ENCODE results near the gene KIAA0232.
"Not testable (repeated sequence)": the region's sequence is repeated elsewhere in the genome, so short reads cannot be mapped to it uniquely, and the experiment has no call there.

KIAA0232 gene

DNA sequence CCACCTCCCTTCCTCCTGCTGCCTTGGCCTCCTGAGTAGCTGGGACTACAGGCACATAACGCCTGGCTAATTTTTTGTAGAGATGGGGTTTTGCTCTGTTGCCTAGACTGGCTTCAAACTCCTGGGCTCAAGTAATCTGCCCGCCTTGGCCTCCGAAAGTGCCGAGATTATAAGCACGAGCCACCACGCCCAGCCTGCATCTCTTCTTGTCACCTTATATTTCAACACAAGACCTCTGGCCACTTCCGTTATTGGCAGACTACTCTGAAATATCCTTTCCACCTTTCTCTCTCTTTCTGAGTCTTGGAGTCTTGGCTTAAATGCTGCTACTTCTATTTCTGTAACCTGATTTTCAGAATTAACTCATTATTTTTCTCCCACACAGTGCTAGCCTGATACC is 5.6 kb downstream of the KIAA0232 start:
- DNase-seq (ENCODE audit: low read depth, low spot score), result no peak
- no peaks in the 10 kb centered on the region for H3K9me3 ChIP-seq (ENCODE audit: low read depth, low read length)
- no peak for TF ChIP-seq FOXP2 (optimal IDR thresholded peaks at IDR 0.05; ENCODE audit: control extremely low read depth, extremely low read length, insufficient read depth)
- no peak for TF ChIP-seq POLR2AphosphoS5 (IDR thresholded peaks at IDR 0.05; ENCODE audit: borderline replicate concordance, low read depth, low read length)
- TF ChIP-seq EZH2 (IDR thresholded peaks at IDR 0.05), result no peak
- H3K36me3 ChIP-seq (ENCODE audit: insufficient read depth, low read length), result peaks cover 7% of the 10 kb centered on the region; the same call in 1 of the 2 replicates
- H3K9ac ChIP-seq (ENCODE audit: insufficient read length), result no peak overlapping the region
- H3K4me3 ChIP-seq, result no peak overlapping the region
- no peak overlapping the region for H3K27ac ChIP-seq

DNA sequence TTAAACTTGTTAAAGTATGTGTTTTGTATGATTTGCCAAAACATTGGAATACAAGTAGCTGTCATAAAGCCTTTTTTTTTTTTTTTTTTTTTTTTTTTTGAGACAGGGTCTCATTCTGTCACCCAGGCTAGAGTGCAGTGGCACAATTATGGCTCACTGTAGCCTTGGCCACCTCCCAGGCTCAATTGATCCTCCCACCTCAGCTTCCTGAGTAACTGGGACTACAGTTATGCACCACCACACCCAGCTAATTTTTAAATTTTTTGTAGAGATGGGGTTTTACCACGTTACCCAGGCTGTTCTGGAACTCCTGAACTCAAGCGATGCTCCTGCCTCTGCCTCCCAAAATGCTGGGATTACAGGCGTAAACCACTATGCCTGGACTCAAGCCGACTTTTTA is 8.7 kb downstream of the KIAA0232 start:
- not testable (repeated sequence) for H3K9ac ChIP-seq (ENCODE audit: insufficient read length); H3K9me3 ChIP-seq (ENCODE audit: low read depth, low read length); H3K36me3 ChIP-seq (ENCODE audit: insufficient read depth, low read length); DNase-seq (ENCODE audit: low read depth, low spot score); H3K4me3 ChIP-seq; H3K27ac ChIP-seq

DNA sequence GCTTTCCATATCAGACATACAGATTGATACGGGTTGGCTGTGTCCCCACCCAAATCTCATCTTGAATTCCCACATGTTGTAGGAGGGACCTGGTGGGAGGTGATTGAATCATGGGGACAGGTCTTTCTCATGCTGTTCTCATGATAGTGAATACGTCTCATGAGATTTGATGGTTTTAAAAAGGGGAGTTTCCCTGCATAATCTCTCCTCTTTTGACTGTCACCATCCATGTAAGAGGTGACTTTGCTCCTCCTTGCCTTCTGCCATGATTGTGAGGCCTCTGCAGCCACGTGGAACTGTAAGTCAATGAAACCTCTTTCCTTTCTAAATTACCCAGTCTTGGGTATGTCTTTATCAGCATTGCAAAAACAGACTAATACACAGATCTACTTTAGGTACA is 9.3 kb downstream of the KIAA0232 start:
- not testable (repeated sequence) for H3K4me3 ChIP-seq; H3K36me3 ChIP-seq (ENCODE audit: insufficient read depth, low read length); H3K27ac ChIP-seq; H3K9me3 ChIP-seq (ENCODE audit: low read depth, low read length); H3K9ac ChIP-seq (ENCODE audit: insufficient read length); DNase-seq (ENCODE audit: low read depth, low spot score)

DNA sequence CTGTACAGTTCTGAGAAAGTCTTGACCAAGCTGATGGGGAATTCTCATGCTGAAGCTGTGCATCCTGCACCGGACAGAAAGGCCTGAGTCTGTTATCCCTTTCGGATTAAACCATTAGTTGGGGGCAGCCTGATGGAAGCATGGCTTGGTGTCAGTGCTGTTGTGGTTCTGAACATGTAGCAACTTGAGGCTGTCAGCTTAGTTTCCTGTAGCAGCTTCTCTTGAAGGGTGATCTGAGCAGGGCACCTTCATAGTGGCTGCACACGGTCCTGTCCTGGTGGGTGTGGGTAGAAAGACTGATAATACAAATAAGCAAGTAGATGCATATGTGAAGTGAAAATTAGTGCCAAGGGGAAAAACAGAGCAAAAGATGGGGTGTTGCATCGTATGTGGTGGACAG is 11.7 kb downstream of the KIAA0232 start:
- H3K4me3 ChIP-seq, result no peak overlapping the region
- TF ChIP-seq FOXP2 (optimal IDR thresholded peaks at IDR 0.05; ENCODE audit: control extremely low read depth, extremely low read length, insufficient read depth) (no peak), POLR2AphosphoS5 (IDR thresholded peaks at IDR 0.05; ENCODE audit: borderline replicate concordance, low read depth, low read length) (no peak), EZH2 (IDR thresholded peaks at IDR 0.05) (no peak)
- H3K27ac ChIP-seq, result no peak overlapping the region
- DNase-seq (ENCODE audit: low read depth, low spot score), result no peak
- no peak overlapping the region for H3K9ac ChIP-seq (ENCODE audit: insufficient read length)
- H3K36me3 ChIP-seq (ENCODE audit: insufficient read depth, low read length), result peaks cover 3% of the 10 kb centered on the region; the same call in 1 of the 2 replicates
- H3K9me3 ChIP-seq (ENCODE audit: low read depth, low read length), result no peaks in the 10 kb centered on the region

DNA sequence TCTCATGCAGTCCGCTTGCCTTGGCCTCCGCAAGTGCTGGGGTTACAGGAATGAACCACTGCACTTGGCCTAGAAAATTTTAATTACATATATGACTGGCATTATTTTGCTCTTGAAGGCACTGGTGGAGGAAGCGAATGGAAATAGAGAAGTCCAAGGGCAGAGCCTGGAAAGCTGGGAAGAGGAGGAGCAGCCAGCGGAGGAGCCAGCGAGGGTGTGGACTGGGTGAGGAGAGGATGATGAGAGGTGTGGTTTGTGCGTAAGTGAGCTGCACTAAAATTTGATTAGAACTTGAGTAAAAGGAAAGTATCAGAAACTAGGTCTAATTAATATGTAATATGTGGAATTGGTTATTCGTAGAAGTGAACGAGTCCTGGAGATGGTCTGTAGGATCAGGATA is 13.3 kb downstream of the KIAA0232 start:
- TF ChIP-seq FOXP2 (optimal IDR thresholded peaks at IDR 0.05; ENCODE audit: control extremely low read depth, extremely low read length, insufficient read depth) (no peak), EZH2 (IDR thresholded peaks at IDR 0.05) (no peak), POLR2AphosphoS5 (IDR thresholded peaks at IDR 0.05; ENCODE audit: borderline replicate concordance, low read depth, low read length) (no peak)
- H3K4me3 ChIP-seq, result no peak overlapping the region
- no peaks in the 10 kb centered on the region for H3K9me3 ChIP-seq (ENCODE audit: low read depth, low read length)
- no peak overlapping the region for H3K9ac ChIP-seq (ENCODE audit: insufficient read length)
- H3K36me3 ChIP-seq (ENCODE audit: insufficient read depth, low read length), result peaks cover 3% of the 10 kb centered on the region; the same call in 1 of the 2 replicates
- no peak overlapping the region for H3K27ac ChIP-seq
- no peak for DNase-seq (ENCODE audit: low read depth, low spot score)

DNA sequence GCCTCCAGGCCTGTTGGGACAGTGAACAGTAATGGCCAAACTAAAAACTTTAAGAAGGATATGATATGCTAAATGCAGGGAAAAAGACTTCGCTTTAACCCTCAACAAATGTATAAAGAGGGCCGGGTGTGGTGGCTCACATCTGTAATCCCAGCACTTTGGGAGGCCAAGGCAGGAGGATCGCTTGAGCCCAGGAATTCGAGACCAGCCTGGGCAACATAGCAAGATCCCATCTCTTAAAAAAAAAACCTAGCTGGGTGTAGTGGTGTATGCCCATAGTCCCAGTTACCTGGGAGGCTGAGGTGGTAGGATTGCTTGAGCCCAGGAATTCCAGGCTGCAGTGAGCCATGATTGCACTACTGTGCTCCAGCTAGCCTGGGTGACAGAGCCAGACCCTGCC is 14.8 kb downstream of the KIAA0232 start:
- H3K27ac ChIP-seq, result not testable (repeated sequence)

DNA sequence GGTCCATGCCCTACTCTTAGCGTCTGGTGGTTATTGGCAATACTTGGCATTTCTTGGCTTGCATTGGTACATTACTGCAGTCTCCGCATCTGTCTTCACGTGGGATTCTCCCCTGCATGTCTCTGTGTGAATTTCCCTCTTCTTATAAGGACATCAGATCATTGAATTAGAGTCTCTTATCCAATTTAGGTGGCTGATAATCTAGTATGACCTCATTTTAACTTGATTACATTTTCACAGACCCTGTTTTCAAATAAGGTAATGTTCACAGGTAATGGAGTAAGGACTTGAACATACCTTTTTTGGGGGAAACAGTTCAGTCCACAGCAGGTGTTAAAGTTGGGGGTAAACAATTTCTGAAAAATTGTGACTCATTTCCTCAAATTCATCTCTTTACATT is 16.6 kb downstream of the KIAA0232 start:
- Histone ChIP-seq H3K9ac (ENCODE audit: insufficient read length) (no peak overlapping the region), H3K9me3 (ENCODE audit: low read depth, low read length) (no peaks in the 10 kb centered on the region), H3K36me3 (ENCODE audit: insufficient read depth, low read length) (no peaks in the 10 kb centered on the region; the same call in 1 of the 2 replicates), H3K4me3 (no peak overlapping the region), H3K27ac (no peak overlapping the region)
- no peak for TF ChIP-seq POLR2AphosphoS5 (IDR thresholded peaks at IDR 0.05; ENCODE audit: borderline replicate concordance, low read depth, low read length)
- TF ChIP-seq FOXP2 (optimal IDR thresholded peaks at IDR 0.05; ENCODE audit: control extremely low read depth, extremely low read length, insufficient read depth), result no peak
- TF ChIP-seq EZH2 (IDR thresholded peaks at IDR 0.05), result no peak
- DNase-seq (ENCODE audit: low read depth, low spot score), result no peak

More for the DNA sequence above, 14.8 kb downstream of the KIAA0232 start:
- H3K36me3 ChIP-seq (ENCODE audit: insufficient read depth, low read length); DNase-seq (ENCODE audit: low read depth, low spot score); H3K4me3 ChIP-seq; H3K9me3 ChIP-seq (ENCODE audit: low read depth, low read length); H3K9ac ChIP-seq (ENCODE audit: insufficient read length): not testable (repeated sequence)

DNA sequence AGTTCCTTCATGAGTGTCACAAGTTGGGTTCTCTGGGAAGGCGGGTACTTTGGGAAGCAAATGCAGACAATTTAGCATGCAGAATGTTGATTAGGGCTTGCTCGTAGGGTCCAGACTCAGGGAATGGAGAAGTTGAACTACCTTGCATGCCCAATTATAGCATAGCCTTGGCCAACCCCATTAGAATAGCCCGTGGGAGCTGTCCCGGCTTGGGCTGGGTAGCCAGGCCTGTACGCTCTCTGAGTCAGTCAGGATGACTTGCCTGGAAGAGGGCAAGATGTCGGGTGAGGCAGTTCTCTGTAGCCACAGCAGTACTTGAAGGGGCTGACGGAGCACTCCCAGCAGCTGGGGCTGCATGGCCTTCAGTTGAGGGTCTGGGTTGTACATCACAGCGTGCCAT is 19.5 kb downstream of the KIAA0232 start:
- H3K36me3 ChIP-seq (ENCODE audit: insufficient read depth, low read length), result no peaks in the 10 kb centered on the region; the same call in 1 of the 2 replicates
- DNase-seq (ENCODE audit: low read depth, low spot score), result no peak
- no peak overlapping the region for H3K4me3 ChIP-seq
- H3K27ac ChIP-seq, result no peak overlapping the region
- H3K9ac ChIP-seq (ENCODE audit: insufficient read length), result no peak overlapping the region
- H3K9me3 ChIP-seq (ENCODE audit: low read depth, low read length), result no peaks in the 10 kb centered on the region
- TF ChIP-seq EZH2 (IDR thresholded peaks at IDR 0.05) (no peak), FOXP2 (optimal IDR thresholded peaks at IDR 0.05; ENCODE audit: control extremely low read depth, extremely low read length, insufficient read depth) (no peak)

DNA sequence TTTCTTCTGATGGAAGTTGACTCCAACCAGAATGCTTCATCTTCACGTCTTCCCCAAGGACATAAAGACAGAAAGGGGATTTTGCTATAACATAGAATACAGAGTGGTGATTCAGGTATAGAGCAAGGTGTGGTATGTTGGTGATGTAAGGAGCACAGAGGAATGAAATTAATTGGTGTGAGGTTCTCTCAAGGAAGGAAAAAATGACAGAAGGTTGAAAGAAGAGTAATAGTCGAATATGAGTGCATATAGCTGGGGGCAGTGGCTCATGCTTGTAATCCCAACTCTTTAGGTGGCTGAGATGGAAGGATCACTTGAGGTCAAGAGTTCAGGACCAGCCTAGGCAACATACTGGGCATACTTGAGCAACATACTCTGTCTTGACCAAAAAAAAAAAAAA is 20.1 kb downstream of the KIAA0232 start:
- DNase-seq (ENCODE audit: low read depth, low spot score), result no peak
- Histone ChIP-seq H3K27ac (no peak overlapping the region), H3K9ac (ENCODE audit: insufficient read length) (no peak overlapping the region), H3K4me3 (no peak overlapping the region), H3K36me3 (ENCODE audit: insufficient read depth, low read length) (no peaks in the 10 kb centered on the region; the same call in 1 of the 2 replicates), H3K9me3 (ENCODE audit: low read depth, low read length) (no peaks in the 10 kb centered on the region)
- TF ChIP-seq EZH2 (IDR thresholded peaks at IDR 0.05), result no peak
- TF ChIP-seq FOXP2 (optimal IDR thresholded peaks at IDR 0.05; ENCODE audit: control extremely low read depth, extremely low read length, insufficient read depth), result no peak
- no peak for TF ChIP-seq POLR2AphosphoS5 (IDR thresholded peaks at IDR 0.05; ENCODE audit: borderline replicate concordance, low read depth, low read length)

DNA sequence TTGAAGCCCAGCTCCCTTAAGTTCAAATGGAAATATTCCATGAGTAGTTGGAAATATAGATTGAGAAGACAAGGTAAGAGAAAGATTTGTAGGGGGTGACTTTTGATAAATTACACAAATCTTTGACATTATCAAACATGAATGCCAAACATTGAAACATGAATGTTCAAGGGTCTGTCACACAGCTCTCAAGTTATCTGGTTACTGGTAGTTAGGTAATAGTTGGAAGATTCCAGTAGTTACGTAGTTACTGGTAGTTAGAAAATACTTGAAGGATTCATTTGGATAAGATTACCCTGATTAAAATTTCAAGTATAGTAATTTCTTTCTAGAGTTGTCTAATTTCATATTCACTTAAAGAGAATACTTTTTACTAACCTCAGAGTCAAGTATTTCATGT is 20.7 kb downstream of the KIAA0232 start:
- H3K9me3 ChIP-seq (ENCODE audit: low read depth, low read length), result no peaks in the 10 kb centered on the region
- H3K4me3 ChIP-seq, result no peak overlapping the region
- DNase-seq (ENCODE audit: low read depth, low spot score), result no peak
- H3K36me3 ChIP-seq (ENCODE audit: insufficient read depth, low read length), result no peaks in the 10 kb centered on the region; the same call in 1 of the 2 replicates
- no peak overlapping the region for H3K27ac ChIP-seq
- TF ChIP-seq POLR2AphosphoS5 (IDR thresholded peaks at IDR 0.05; ENCODE audit: borderline replicate concordance, low read depth, low read length) (no peak), EZH2 (IDR thresholded peaks at IDR 0.05) (no peak), FOXP2 (optimal IDR thresholded peaks at IDR 0.05; ENCODE audit: control extremely low read depth, extremely low read length, insufficient read depth) (no peak)
- no peak overlapping the region for H3K9ac ChIP-seq (ENCODE audit: insufficient read length)
